ENCODE results near the gene FBXL16.
"Not testable (repeated sequence)": the region's sequence is repeated elsewhere in the genome, so short reads cannot be mapped to it uniquely, and the experiment has no call there.

The FBXL16 gene

GRCh38 chr16:709566-710499 lies 4.2 kb upstream of the FBXL16 start:
- peak; percentile 77 for DNase-seq

DNA sequence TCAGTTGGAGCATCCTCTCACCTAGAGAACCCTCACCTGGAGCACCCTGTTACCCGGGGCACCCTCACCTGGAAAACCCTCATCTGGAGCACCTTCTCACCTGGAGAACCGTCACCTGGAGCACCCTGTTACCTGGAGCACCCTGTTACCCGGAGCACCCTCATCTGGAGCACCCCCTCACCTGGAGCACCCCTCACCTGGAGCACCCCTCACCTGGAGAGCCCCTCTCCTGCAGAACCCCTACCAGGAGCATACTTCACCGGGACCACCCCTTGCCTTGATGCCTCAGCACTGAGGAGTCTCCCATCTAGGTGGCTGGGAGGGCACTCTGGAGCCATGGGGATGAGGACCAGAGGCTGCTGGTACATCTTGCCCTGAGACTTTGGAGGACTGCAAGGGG lies 3.4 kb upstream of the FBXL16 start:
- no peak for DNase-seq

DNA sequence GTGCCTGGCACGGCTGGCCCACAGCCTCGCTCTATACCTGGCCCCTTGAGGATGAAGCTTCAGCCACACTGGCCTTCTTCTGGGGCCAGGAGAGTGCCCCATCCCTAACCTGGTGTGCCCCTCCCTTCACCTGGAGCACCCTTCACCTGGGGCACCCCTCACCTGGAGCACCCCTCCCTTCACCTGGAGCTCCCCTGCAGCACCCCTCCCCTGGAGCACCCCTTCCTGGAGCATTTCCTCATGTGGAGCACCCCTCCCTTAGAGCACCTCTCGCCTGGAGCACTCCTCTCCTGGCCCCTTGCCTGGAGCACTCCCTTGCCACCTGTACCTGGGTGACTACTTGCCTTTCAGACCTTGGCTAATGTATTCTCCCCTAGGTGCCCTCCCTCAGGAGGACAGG lies 2.4 kb upstream of the FBXL16 start:
- DNase-seq = no peak

DNA sequence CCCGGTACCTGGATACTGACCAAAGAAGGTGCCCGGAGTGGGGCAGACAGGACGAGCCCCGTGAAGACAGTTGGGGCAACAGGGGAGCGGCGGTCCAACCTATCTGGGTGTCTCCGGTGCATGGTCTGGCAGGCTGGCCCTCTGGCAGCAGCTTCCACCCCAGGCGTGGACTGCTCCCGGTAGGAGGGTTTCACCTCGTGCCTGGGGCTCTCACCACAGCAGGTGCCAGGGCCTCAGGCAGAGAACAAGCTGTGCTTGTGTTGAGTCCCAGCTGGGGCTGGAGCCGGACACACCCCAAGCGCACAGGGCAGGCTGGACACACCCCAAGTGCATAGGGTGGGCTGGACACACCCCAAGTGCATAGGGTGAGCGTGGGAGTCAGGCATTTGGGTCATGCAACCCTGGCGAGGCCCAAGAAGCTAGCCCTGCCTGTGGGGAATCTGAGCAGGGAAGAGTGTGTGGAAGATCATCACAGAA lies 1.5 kb upstream of the FBXL16 start:
- no peak for DNase-seq

DNA sequence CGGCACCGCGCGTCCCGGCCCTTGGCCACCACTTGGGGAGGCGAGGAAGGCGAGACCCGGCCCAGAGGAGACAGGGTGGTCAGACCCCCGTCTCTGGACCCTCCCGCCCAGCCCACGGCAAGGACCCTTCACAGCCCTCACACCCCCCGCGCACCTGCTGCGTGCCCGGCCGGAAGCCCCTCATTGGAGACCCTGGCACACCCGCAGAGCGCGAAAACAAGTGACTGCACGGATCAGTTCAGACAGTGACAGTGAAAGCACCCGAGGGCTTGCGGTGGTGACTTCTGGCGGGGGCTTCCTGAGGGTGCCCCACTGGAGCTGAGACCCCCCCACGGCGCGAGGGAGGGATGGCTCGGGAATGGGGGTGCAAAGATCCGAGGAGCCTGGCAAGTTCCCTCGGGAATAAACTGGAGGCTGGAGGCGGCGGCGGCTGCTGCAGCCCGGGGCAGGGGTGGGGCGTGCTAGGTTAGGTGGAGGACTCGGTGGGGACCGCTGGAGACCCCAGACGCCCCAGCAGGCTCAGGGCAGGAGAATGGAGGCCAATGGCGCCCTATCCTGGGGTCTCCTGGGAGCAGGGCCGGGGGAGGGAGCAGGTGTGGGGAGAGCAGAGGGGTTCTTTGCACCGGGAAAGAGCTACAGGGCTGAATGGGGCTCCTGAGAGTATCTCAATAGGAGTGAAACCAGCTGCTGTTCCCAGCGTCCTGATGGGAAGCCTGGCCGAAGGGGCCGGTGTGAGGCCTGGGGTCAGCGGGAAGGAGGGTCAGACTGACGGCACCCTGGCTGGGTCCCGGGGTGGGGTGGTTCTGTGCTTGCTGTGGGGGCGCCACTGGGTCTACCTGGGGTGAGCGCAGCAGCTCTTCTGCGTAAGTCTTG lies 824 bp upstream of the FBXL16 start:
- DNase-seq = no peak

- no peak for DNase-seq
Measured at GRCh38 chr16:704552-705380, 835 bp downstream of the FBXL16 start.

DNA sequence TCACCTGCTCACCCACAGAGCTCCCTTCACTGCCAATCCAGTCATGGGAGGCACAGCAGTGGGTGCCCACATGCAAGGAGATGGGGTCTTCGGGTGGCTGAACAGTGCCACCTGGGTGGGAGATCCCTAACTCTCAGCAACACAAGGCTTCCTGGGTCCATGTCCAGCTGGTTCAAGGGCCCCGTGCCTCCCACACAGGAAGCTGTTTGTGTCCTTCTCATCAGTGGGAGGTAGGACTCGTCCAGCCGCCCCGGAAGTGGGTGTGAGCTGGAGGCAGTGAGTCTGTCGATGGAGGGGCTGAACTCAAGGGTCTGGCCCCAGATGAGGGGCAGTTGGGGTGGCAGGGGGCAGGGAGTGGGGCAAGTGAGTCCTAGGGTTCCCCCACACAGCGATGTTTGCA lies 1.6 kb downstream of the FBXL16 start:
- no peak for DNase-seq

GRCh38 chr16:703406-703805 lies 2.2 kb downstream of the FBXL16 start:
- no peak for DNase-seq

- no peak for DNase-seq
Measured at GRCh38 chr16:702341-702740, 3.3 kb downstream of the FBXL16 start.

DNA sequence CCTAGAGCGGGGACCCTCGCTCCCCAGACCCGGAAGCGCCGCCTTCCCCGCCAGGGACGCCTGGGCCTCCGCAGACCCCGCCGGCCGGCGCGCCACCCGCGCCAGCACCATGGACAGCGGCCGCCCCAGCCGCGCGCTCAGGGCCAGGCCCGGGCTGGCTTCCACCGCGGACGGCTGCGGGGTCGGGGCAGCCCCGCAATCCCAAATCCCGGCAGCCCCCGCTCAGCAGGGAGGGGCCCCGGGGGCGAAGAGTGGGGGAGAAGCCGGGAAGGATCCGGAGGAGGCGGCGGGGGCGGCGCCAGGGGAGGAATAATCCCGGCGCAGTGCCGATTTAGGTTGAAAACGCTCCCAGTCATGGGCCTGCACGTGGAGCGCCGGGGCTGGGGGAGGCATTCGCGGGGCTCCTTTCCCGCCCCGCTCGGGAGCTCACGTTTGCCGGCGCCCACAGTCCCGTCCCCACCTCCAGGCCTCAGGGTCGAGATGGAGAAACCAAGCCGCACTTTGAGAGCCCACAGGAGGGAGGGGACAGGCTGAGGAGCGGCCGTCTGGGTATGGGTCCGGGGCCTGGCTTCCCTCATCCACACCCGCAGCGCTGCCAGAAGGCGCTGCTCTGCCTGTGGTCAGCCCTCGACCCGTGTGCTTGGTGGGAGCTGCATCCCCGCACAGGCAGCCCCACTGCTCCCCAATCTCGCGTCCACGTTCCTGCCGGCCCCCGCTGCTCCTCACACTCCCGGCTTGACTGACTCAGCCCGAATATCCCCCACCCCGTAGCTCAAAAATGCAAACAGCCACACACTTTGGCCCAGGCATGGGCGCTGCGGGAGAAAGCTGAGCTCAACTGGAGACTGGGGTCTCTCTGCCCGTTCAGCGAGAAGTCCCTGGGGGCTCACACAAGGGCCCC lies 4.7 kb downstream of the FBXL16 start:
- DNase-seq = no peak

GRCh38 chr16:698911-699671 lies 6.5 kb downstream of the FBXL16 start:
- DNase-seq = no peak

DNA sequence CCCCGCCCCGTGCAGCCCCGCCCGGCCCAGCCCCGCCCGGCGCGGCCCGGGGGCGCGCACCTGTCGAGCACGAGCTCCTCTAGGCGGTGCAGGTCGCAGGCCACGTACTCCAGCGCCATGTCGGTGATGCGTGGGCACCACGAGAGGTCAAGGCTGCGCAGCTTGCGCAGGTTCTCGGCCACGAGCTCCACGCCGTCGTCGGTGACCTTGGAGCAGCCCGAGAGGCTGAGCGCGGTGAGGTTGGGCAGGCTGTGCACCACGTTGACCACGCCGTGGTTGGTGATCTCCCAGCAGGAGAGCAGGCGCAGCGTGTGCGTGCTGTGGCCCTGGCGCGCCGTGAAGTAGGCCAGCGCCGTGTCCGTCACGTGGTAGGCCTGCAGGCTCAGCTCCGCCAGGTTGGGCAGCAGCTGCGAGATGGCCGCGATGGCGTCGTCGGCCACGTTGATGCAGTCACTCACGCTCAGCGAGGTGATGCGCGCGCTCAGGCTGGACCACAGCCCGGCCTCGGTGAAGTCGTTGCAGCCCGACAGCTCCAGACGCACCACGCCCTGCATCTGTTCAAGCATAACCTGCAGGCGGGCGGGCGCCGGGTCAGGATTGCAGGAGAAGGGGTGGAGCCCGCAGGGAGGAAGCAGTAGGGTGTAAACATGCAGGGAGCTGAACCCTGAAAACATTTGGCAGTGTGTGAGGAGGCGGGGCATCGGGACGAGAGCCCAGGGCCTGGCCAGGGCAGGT lies 10.1 kb downstream of the FBXL16 start:
- DNase-seq = no peak

- no peak for DNase-seq
Measured at GRCh38 chr16:694863-695354, 10.7 kb downstream of the FBXL16 start.

DNA sequence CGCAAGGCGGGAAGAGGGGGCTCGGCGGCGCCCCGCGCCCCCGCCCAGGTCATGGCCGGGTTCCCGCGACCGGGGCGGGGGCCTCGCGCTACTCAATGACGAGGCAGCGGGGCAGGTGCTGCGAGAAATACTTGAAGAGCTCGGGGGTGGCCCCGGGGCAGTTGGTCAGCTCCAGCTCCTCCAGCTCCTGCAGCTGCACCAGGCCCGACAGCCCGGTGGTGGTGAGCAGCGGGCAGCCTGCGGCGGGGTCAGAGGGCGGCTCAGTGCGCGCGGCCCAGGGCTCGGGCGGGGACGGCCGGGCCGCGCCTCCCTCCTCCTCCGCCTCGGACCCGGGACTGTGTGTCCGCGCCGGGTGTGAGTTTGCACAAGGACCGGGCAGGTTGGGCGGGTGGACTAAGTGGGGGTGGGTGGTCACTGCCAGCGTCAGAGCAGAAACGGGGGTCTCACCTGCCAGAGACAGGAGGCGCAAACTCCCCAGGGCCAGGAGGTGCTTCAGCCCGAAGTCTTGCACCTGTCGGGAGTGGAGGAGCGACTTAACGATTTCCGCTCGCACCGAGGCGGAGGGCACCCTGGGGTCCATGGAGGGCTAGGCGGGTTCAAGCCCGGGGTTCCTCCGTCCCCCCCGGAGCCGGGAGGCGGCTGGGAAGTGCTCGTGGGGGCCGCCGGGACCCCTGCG lies 11.3 kb downstream of the FBXL16 start:
- no peak for DNase-seq

GRCh38 chr16:693766-694165 lies 11.8 kb downstream of the FBXL16 start:
- DNase-seq = no peak

GRCh38 chr16:693364-693763 lies 12.2 kb downstream of the FBXL16 start:
- DNase-seq = no peak

DNA sequence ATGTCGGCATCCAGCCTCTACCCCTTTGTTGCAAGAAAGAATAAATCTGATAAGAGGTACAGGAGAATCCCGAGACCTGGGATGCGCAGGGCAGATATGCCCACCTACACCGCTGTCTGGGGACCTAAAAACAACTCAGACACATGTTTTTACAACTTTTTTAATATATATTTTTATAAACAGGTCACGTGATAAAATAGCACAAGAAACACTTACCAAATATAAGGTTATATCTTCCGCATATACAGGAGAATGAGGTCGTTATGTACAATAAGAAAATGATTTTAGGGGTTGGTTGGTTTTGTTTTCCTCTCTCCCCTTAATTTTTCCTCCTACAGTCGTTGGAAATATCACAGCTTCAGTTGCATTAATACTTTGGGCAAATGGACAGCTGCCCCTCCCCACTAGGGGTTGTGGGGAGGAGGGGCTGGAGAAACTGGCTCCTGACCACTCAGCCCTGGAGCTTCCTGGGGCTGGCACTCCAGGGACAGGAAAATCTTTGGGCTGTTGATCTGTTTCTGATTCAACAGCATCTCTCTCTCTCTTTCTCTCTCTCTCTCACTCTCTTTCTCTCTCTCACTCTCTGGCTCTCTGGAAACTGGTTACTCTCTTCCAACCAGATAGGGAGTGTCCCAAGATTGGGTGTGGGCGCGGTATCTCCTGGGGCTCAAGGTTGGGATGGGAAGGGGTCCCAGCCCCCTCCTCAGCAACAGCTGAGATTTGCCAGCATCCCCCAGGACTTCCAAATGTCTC lies 13.1 kb downstream of the FBXL16 start:
- DNase-seq = no peak

DNA sequence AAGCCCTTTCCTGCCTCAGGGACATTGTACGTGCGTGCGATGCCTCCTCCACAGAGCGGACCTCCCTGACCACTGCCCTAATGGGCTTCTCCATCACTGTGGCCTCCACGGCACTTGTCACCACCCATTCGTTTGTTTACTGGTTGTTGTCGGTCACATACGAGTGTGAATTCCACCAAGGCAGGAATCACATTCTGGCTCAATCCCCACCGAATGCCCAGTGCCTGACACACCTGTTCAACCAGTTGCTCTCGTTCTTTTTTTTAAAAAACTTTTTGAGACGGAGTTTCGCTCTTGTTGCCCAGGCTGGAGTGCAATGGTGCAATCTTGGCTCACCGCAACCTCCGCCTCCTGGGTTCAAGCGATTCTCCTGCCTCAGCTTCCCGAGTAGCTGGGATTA lies 14.4 kb downstream of the FBXL16 start:
- DNase-seq = not testable (repeated sequence)
